ENCODE measurements around the gene TNFRSF14.

DNA sequence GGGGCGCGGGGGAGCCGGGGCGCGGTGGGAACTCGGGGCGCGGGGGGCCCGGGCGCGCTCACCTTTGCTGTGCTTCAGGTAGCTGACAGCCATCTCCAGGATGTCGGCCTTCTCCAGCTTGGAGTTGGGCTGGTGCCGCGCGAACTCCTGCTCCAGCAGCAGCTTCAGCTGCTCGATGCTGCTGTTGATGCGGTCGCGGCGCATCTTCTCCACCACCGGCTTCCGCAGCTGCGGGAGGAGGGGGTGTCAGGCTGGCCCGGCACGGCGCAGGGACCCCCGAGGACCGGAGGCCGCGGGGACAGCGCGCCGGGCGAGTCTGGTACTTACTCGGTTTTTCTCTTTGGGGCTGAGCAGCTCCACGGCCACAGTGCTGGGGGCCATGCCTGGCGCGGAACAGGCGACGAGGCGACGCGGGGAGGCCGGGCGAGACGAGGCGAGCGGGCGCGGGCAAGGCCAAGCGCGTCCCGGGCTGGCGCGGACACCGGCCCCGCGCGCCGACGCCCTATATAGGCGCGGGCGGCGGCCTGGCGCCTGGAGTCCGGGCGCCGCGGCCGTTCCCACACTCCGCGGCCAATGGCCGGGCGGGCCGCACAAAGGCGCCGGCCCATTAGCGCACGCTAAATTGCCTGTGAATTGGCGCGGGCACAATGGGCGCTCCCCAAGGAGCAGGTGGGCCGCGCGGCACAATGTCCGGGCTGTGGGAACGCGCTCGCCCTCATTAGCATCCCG, 26.2 kb upstream of the TNFRSF14 start, which contains the start of gene HES5:
- TF ChIP-seq EZH2 (IDR thresholded peaks at IDR 0.05; ENCODE audit: insufficient read depth, poor library complexity, severe bottlenecking) = peak; percentile 91
- TF ChIP-seq EZH2phosphoT487 (IDR thresholded peaks at IDR 0.05; ENCODE audit: insufficient read depth, low read depth) = no peak
